ENCODE measurements around the gene DTYMK.

DNA sequence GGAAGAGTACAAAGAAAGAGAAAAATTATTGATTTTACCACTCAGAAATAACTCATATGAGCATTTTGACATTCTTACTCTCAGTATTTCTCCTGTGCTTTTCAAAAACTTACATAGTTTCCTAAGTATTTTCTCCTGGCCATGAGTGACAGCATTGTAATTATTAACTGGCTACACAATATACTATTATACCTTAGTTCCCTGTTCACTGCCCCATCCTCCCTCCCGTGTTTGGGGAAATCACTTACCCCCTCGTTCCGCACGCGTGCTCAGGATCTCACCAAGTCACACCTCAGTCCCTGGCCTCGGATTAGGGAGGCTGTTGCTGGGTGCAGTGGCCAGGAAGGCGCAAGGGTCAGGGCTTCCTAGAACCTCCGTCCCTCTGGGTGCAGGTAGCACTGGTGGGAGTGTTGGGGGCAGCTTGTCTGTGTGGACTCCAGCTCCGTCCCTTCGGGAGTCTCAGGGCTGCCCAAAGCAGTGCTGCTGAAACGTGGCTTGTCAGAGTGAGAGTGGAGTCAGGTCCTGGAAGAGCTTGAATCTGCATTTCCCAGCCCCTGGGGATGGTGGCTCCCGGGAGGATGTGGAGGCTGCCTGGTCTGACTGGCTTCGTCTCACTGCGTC is 25.9 kb downstream of the DTYMK start:
- no peak for TF ChIP-seq CTCF (IDR thresholded peaks at IDR 0.05; ENCODE audit: poor library complexity)
- TF ChIP-seq EZH2phosphoT487 (IDR thresholded peaks at IDR 0.05; ENCODE audit: low read depth, severe bottlenecking, unreplicated experiment), result no peak

Data from hepatocyte (in vitro differentiated cells).